GM18499 (cell line): ENCODE measurements around the gene RASSF7.

Experiments used
- ATAC-seq: cut with Tn5 transposase; IDR thresholded peaks from one replicate; pipeline ENCODE4 v1.9.1; 2021; ENCODE audit warnings: moderate number of reproducible peaks; ENCODE audit not compliant: insufficient read depth, unreplicated experiment

Gene RASSF7

GRCh38 chr11:578276-579035 lies 17.7 kb downstream of the RASSF7 start:
- no peak for ATAC-seq

- no peak for ATAC-seq
These were observed 19.2 kb downstream of the RASSF7 start for GRCh38 chr11:579830-580601.

DNA sequence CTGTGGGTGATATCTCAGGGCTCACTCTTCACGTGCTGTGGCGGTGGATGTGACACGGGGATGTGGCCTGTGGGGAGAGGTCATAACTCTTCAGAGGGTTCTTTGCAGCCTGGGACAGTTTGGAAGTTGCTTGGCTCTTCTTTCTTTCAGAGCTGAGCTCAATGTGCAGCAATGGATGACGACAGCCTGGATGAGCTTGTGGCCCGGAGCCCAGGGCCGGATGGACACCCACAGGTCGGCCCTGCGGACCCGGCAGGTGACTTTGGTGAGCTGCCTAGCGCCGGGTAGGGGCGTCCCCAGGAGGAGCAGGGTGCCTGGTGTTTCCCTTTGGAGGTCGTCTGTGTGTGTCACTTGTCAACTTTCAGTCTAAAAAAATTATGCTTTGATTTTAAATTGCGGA lies 20.6 kb downstream of the RASSF7 start:
- no peak for ATAC-seq

GRCh38 chr11:581752-582151 lies 21.0 kb downstream of the RASSF7 start:
- ATAC-seq = no peak

DNA sequence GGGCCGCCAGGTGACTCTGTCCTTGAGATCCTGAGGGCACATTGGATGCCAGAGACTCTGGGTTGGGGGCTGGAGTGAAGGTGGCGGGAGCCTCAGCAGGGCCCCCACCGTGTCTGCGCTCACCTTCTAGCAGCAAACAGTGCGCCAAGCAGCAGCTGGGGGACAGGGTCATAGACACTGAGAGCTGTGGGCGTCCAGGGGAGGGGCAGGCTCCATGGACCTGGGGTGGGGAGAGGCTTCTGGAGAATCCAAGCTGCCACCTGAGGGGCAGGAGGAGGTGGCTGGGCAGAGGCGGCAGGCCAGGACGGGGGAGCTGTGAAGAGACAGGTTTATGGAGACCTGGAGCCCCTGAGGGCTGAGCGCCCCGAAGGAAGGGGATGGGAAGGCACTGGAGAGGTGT lies 23.5 kb downstream of the RASSF7 start:
- no peak for ATAC-seq

DNA sequence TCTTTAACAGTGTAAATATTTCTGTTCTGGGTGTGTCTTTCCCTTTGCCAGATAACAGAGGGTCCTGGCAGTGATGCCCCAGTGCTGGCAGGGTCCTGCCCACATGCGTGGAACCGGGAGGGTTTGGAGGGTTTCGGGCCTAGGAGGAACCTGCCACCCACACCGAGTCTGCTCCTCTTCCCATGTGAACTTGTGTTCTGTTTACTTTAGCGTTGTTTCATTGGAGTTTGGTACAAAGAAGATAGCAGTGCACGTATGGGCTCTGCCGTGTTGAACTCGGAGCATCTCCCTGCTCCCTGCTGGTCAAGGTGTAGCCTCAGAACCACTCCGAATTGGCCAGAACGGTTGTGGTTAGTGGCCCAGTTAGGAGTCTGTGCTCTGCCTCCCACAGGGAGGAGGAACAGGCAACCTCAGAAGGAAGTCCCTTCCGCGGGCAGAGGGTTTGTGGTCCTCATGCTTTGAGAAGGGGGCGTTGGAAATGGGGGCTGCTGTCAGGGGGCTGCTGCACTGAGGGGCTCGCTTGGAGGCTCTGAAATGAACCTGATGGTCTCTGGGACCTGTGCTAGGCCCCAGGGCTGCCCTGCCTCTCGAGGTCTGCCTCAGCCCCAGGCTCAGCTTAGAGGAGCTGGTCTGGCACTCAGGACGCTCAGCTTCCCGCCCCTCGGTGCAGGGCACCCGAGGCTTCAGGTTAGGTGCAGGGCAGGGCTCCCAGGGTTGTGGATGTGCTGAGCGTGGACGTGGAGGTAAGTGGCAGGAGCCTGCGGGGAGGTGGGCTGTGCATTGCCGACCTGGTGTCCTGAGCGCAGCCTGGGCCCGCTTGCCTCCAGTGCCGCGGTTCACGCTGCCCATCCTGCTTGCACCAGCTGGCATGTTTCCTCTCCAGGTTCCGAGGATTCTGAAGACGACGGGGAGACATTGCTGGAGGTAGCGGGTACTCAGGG lies 25.9 kb downstream of the RASSF7 start:
- ATAC-seq = no peak

DNA sequence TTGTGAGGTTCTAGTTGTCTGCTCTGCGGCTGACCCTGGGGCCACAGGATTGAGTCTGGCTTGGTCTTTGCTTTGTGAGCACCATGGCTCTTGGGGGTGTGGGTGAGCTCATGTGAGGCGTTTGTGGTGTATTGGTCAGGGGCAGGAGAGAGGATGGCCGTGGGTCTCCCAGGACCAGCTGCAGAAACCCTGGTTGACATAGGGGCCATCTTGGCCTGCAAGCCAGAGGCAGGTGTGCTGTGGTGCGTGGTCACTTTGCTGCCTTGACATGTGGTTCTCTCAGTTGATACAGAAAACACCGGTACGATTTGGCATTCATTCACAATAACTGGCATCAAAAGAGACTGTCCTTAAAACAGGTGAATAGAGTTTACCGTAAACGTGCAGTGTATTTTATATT lies 26.8 kb downstream of the RASSF7 start:
- ATAC-seq = no peak

- ATAC-seq = no peak
These were observed 27.2 kb downstream of the RASSF7 start for GRCh38 chr11:587978-588380.

DNA sequence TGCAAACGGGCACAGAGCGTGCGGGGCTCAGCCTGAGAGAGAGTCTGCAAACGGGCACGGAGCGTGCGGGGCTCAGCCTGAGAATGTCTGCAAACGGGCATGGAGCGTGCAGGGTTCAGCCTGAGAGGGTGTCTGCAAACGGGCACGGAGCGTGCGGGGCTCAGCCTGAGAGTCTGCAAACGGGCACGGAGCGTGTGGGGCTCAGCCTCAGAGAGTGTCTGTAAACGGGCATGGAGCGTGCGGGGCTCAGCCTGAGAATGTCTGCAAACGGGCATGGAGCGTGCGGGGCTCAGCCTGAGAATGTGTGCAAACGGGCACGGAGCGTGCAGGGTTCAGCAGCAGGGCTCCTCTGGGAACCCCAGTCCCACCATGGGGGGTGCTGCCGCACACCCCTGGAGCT lies 29.0 kb downstream of the RASSF7 start:
- no peak for ATAC-seq

GRCh38 chr11:590997-591396 lies 30.2 kb downstream of the RASSF7 start:
- ATAC-seq = no peak

DNA sequence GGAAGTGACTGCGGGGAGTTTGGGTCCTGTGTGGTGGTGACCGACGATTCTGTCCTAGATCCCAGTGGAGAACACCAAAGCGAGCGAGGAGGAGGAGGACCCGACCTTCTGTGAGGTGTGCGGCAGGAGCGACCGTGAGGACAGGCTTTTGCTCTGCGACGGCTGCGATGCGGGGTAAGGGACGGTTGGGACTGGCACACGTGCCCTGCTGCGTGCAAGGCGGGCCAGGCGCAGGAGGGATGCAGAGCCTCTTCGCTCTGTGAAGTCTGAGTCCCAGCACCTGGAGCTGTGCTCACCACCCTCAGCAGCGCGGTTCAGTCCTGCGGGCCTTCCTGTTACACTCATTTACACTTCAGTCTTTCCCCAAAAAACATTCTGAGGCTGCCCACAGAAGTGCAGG lies 31.7 kb downstream of the RASSF7 start:
- ATAC-seq = no peak

DNA sequence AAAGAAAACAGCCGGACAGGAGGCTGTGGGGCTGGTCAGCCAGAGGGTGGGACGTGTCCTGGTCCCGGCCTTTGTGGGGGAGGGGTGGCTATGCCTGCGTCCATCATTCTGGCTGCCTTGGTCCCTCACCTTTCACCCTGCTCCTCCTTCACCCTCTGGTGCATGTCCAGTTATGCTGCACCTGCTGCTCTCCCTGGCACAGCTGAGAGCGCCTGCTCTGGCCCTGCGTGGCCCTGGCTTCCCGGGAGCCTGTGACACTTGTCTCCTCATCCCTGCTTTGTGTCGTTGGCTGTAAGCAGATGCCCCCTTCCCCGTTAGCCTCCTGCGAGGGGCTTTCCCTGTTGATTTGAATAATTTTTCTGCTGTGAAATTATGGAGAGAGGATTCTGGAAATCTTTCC lies 32.1 kb downstream of the RASSF7 start:
- ATAC-seq = no peak

- ATAC-seq = no peak
These were observed 32.6 kb downstream of the RASSF7 start for GRCh38 chr11:593347-593746.

DNA sequence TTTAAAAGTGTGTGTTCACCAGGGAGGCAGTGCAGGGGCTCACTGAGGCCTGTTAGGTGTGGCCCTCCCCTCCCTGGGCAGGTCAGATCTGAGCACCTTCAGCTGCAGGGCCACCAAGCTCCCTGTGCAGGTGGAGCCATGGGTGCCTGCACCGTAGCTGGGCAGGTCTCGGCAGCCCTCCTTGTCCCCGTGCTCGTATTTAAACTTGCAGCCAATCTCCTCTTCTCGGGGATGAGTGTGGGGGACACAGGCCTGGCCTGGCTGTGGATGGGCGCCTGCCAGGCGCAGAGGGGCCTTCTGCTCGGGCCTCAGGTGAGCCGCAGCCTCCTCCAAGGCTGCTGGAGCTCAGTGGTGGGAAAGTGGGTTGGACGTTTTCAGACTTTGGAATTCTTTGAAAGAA lies 34.6 kb downstream of the RASSF7 start:
- no peak for ATAC-seq

GRCh38 chr11:596374-596773 lies 35.6 kb downstream of the RASSF7 start:
- no peak for ATAC-seq

DNA sequence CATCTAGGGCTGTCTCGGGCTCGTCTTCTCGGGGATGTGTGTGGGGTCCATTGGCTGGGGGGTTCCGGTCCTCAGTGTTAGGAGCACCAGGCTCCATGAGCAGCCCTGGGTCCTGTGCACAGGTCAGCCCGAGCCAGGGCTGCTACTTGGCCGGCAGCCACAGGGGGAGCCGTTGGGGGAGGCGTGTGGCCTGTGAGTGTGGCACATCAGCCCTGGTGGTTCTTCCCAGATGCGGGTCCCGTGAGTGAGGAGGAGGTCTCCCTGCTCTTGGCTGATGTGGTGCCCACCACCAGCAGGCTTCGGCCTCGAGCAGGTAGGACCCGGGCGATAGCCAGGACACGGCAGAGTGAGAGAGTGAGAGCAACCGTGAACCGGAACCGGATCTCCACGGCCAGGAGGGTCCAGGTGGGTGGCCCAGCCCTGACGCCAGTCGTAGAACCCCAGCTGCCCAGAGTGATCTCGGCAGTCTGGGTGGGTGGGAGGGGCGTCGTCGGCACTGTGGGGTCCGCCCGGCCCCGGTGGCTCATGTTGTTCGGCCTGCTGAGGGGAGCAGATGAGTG lies 36.5 kb downstream of the RASSF7 start:
- ATAC-seq = no peak

- no peak for ATAC-seq
These were observed 37.4 kb downstream of the RASSF7 start for GRCh38 chr11:598005-598680.

GRCh38 chr11:601573-602245 lies 40.9 kb downstream of the RASSF7 start:
- no peak for ATAC-seq

GRCh38 chr11:603154-603553 lies 42.4 kb downstream of the RASSF7 start:
- no peak for ATAC-seq
